Measurements from ENCODE around the gene CDCP2.

- no peak for TF ChIP-seq CTCF (IDR thresholded peaks at IDR 0.05)
- no peak for TF ChIP-seq POLR2A (IDR thresholded peaks at IDR 0.05)
These were observed 17.2 kb downstream of the CDCP2 start for GRCh38 chr1:54135436-54136120.
